OCI-LY1 (cell line): Measurements from ENCODE around the gene SLC2A4.

Source experiments
- EZH2 ChIP-seq: fragments of 200-600 bp; sonication (generic), shearing (Covaris generic); IDR thresholded peaks from 2 replicates; pipeline ENCODE4 v1.8.0; 2017; ENCODE audit warnings: borderline replicate concordance, mixed run types, mild to moderate bottlenecking, antibody characterized with exemption, low read length, moderate library complexity, mixed read lengths
- TF ChIP-seq, protein P1 (sequence below): fragments of 200-600 bp; sonication (generic), shearing (Covaris generic); IDR thresholded peaks from 2 replicates; pipeline ENCODE4 v1.5.1; 2017; ENCODE audit warnings: mild to moderate bottlenecking, antibody characterized with exemption, low read length, moderate library complexity, mixed read lengths

DNA sequence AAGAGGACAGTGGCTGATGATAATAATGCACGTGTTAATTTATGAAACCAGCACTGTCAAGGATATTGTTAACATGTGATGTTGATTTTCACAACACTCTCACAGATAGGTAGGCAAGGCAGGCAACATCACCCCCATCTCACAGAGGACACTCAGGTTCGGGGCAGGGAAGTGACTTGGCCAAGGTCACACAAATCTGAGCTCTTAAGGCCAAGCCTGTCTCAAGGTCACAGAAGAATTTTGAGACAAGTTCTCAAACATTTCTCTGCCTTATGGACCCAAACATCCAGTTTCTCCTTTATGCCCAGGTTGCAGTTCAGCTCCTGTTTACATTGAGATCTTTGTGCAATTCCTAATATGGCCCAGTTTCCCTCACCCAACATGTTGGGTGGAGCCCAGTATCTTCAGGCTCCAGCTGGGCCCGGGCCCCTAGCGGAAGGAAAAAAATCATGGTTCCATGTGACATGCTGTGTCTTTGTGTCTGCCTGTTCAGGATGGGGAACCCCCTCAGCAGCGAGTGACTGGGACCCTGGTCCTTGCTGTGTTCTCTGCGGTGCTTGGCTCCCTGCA lies 1.3 kb downstream of the SLC2A4 start:
- TF ChIP-seq, protein P1, sequence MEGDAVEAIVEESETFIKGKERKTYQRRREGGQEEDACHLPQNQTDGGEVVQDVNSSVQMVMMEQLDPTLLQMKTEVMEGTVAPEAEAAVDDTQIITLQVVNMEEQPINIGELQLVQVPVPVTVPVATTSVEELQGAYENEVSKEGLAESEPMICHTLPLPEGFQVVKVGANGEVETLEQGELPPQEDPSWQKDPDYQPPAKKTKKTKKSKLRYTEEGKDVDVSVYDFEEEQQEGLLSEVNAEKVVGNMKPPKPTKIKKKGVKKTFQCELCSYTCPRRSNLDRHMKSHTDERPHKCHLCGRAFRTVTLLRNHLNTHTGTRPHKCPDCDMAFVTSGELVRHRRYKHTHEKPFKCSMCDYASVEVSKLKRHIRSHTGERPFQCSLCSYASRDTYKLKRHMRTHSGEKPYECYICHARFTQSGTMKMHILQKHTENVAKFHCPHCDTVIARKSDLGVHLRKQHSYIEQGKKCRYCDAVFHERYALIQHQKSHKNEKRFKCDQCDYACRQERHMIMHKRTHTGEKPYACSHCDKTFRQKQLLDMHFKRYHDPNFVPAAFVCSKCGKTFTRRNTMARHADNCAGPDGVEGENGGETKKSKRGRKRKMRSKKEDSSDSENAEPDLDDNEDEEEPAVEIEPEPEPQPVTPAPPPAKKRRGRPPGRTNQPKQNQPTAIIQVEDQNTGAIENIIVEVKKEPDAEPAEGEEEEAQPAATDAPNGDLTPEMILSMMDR, result no peak
- TF ChIP-seq EZH2, result no peak
